HG03280 (cell line): ENCODE results near the gene DIS3L2.
"Not testable (repeated sequence)": the region's sequence is repeated elsewhere in the genome, so short reads cannot be mapped to it uniquely, and the experiment has no call there.

ENCODE experiments used
- ATAC-seq: cut with Tn5 transposase; IDR thresholded peaks from one replicate; pipeline ENCODE4 v1.9.1; 2021; ENCODE audit warnings: mild to moderate bottlenecking, moderate library complexity; ENCODE audit not compliant: unreplicated experiment

Gene DIS3L2

GRCh38 chr2:232170396-232170795, 208.9 kb downstream of the DIS3L2 start:
- ATAC-seq = no peak

- ATAC-seq = no peak
Observed at GRCh38 chr2:232174662-232175061, 213.1 kb downstream of the DIS3L2 start.

GRCh38 chr2:232176587-232176986, 215.1 kb downstream of the DIS3L2 start:
- not testable (repeated sequence) for ATAC-seq

- ATAC-seq = no peak
Observed at GRCh38 chr2:232183279-232183678, 221.8 kb downstream of the DIS3L2 start.

- ATAC-seq = no peak
Observed at GRCh38 chr2:232184346-232184745, 222.8 kb downstream of the DIS3L2 start.

- ATAC-seq = no peak
Observed at GRCh38 chr2:232190796-232191195, 229.3 kb downstream of the DIS3L2 start.

GRCh38 chr2:232195487-232195886, 234.0 kb downstream of the DIS3L2 start:
- no peak for ATAC-seq

GRCh38 chr2:232196802-232197201, 235.3 kb downstream of the DIS3L2 start:
- no peak for ATAC-seq

GRCh38 chr2:232200195-232200594, 238.7 kb downstream of the DIS3L2 start:
- ATAC-seq = no peak

- ATAC-seq = no peak
Observed at GRCh38 chr2:232203166-232203891, 241.8 kb downstream of the DIS3L2 start.

- no peak for ATAC-seq
Observed at GRCh38 chr2:232203936-232204335, 242.4 kb downstream of the DIS3L2 start.

GRCh38 chr2:232204457-232204931, 243.0 kb downstream of the DIS3L2 start:
- ATAC-seq = no peak

GRCh38 chr2:232207174-232207573, 245.7 kb downstream of the DIS3L2 start:
- ATAC-seq = no peak

GRCh38 chr2:232210306-232210705, 248.8 kb downstream of the DIS3L2 start:
- ATAC-seq = no peak

- ATAC-seq = no peak
Observed at GRCh38 chr2:232211743-232212686, 250.5 kb downstream of the DIS3L2 start.

GRCh38 chr2:232213176-232213575, 251.7 kb downstream of the DIS3L2 start:
- ATAC-seq = no peak

GRCh38 chr2:232214053-232214452, 252.5 kb downstream of the DIS3L2 start:
- ATAC-seq = no peak

- ATAC-seq = no peak
Observed at GRCh38 chr2:232216028-232216427, 254.5 kb downstream of the DIS3L2 start.

- no peak for ATAC-seq
Observed at GRCh38 chr2:232218778-232219495, 257.4 kb downstream of the DIS3L2 start.

- no peak for ATAC-seq
Observed at GRCh38 chr2:232219496-232219870, 258.0 kb downstream of the DIS3L2 start.

GRCh38 chr2:232219932-232220331, 258.4 kb downstream of the DIS3L2 start:
- ATAC-seq = no peak
